Neural crest cell (in vitro differentiated cells): ENCODE results near the gene ZMIZ1. TPM values are rescaled to one million over a fixed set of nuclear protein-coding genes. Genes with fewer than 3 reads are reported as not detected.

Experiments used
- DNase-seq: peaks from one replicate; pipeline ENCODE4 v3.0.0; 2021; ENCODE audit warnings: low read depth, mixed read lengths, low spot score
- H3K27ac Mint-ChIP-seq: one replicate; pipeline ENCODE4 v1.8.0; 2021; ENCODE audit warnings: mild to moderate bottlenecking, mixed read lengths; ENCODE audit not compliant: unreplicated experiment
- H3K27me3 Mint-ChIP-seq: 2 replicates; pipeline ENCODE4 v1.8.0; 2021; ENCODE audit warnings: low read depth, mild to moderate bottlenecking, mixed read lengths
- H3K36me3 Mint-ChIP-seq: 2 replicates; pipeline ENCODE4 v1.8.0; 2021; ENCODE audit warnings: low read depth, mild to moderate bottlenecking, mixed read lengths
- H3K4me1 Mint-ChIP-seq: 2 replicates; pipeline ENCODE4 v1.8.0; 2021; ENCODE audit warnings: mixed read lengths
- H3K4me3 Mint-ChIP-seq: one replicate; pipeline ENCODE4 v1.8.0; 2021; ENCODE audit warnings: mild to moderate bottlenecking, mixed read lengths
- H3K9me3 Mint-ChIP-seq: 2 replicates; pipeline ENCODE4 v1.8.0; 2021; ENCODE audit warnings: mixed read lengths
- total RNA-seq: library from RNA; stranded (reverse); gene quantifications from 2 replicates; pipeline ENCODE4 v1.2.1, GENCODE V29; 2021
- TF ChIP-seq, protein P1 (sequence below): fragments of 200-600 bp; sonication (generic); conservative IDR thresholded peaks from 2 replicates; pipeline ENCODE4 v1.5.0; 2021; ENCODE audit warnings: antibody characterized with exemption, mild to moderate bottlenecking

Gene ZMIZ1
- total RNA-seq, 1 donor from 2014 or later: 92.0 TPM

DNA sequence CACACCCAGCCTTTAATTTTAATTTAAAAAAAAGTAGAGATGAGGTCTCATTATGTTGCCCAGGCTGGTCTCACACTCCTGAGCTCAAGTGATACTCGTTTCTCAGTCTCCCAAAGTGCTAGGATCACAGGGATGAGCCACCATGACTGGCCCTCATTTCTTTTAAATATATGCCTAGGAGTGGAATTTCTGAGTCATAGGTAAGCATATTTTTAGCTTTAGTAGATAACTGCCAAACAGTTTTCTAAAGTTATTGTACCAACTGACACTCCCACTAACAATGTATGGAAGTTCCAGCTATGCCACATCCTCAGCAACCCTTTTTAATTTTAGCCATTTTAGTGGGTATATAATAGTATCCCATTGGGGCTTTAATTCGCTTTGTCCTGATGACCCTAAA is 264.7 kb downstream of the ZMIZ1 start:
- no peak overlapping the region for H3K4me3 Mint-ChIP-seq
- H3K9me3 Mint-ChIP-seq: peaks cover 3% of the 10 kb centered on the region
- DNase-seq: no peak
- TF ChIP-seq, protein P1, sequence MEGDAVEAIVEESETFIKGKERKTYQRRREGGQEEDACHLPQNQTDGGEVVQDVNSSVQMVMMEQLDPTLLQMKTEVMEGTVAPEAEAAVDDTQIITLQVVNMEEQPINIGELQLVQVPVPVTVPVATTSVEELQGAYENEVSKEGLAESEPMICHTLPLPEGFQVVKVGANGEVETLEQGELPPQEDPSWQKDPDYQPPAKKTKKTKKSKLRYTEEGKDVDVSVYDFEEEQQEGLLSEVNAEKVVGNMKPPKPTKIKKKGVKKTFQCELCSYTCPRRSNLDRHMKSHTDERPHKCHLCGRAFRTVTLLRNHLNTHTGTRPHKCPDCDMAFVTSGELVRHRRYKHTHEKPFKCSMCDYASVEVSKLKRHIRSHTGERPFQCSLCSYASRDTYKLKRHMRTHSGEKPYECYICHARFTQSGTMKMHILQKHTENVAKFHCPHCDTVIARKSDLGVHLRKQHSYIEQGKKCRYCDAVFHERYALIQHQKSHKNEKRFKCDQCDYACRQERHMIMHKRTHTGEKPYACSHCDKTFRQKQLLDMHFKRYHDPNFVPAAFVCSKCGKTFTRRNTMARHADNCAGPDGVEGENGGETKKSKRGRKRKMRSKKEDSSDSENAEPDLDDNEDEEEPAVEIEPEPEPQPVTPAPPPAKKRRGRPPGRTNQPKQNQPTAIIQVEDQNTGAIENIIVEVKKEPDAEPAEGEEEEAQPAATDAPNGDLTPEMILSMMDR: no peak
- H3K4me1 Mint-ChIP-seq: peaks cover 12% of the 10 kb centered on the region
- H3K27me3 Mint-ChIP-seq: no peaks in the 10 kb centered on the region
- no peaks in the 10 kb centered on the region for H3K36me3 Mint-ChIP-seq
- H3K27ac Mint-ChIP-seq: no peak overlapping the region

DNA sequence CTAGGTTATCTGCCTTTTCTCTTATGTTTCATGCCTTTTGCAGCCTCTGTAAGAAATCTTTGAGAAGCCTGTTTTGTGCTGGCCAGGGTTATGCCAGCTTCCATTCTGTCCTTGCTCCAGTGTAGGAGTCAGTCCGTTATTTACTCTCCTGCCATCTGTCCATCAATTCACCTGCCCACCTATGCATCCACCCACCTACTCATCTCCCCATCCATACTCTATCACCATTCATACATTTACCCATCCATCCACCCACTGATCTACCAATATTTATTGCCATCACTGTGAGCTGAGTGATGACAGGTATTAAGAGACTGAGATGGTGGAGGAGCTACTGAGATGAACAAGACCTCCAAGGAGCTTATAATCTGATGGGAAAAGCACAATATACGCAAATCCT is 265.8 kb downstream of the ZMIZ1 start:
- Mint-ChIP-seq H3K4me3 (no peak overlapping the region), H3K27ac (no peak overlapping the region), H3K4me1 (peaks cover 12% of the 10 kb centered on the region), H3K9me3 (peaks cover 3% of the 10 kb centered on the region), H3K36me3 (no peaks in the 10 kb centered on the region), H3K27me3 (no peaks in the 10 kb centered on the region)
- DNase-seq: no peak
- TF ChIP-seq, protein P1: no peak

DNA sequence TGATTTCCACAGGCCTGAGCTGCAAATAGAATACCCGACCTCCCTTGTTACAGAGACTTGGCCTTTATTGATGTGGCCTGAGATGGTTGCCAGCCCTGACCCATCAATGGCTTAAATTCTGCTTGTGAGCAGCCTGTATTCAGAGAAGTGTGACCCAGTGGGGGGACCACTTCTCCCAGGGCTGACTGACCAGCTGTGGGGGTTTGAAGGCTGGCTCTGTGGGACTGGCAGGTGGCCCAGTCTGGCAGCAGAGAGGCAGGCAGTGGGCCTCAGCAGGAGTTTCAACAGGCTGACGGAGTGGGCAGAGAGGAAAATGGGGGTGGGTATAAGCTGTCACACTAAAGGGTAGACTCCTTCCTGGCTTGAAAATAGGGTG is 266.3 kb downstream of the ZMIZ1 start:
- Mint-ChIP-seq H3K36me3 (no peaks in the 10 kb centered on the region), H3K9me3 (peaks cover 3% of the 10 kb centered on the region), H3K27ac (no peak overlapping the region), H3K4me1 (peaks cover 12% of the 10 kb centered on the region), H3K4me3 (no peak overlapping the region), H3K27me3 (no peaks in the 10 kb centered on the region)
- DNase-seq: no peak
- TF ChIP-seq, protein P1: no peak

DNA sequence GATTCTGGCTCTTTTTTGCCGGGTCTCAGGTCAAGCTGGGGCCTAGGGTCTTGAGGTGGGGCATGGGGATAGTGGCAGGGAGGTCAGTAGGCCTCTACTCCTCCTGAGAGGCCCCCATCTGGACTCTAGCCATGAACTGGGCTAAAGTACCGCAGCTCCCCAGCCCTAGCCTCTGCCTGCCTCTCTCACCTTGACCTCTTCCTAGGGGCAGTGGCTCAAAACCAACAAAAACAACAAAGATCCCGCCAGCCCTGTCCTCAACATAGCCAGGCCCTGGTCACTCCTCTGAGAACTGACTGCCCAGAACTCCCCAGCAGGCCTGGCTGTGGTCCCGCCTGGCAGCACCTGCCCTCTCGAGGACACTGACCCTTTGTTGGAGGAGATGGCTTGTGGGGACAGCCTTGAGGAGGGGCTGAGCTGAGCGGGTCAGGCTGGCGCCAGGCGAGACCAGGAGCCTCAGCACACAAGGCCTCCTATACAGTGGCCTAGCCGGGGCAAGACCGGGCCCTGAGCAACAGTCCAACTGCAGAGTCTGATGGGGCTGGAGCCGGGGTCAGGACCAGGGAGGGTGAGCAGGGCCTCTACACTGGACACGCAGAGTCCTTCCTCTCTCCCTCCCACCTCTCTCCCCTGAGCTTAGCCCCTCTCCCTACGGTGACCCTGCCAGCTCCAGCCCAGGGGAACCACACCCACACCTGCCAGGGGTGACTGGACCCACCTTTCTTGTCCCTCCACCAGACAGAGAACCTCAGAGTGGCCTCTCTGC is 266.9 kb downstream of the ZMIZ1 start:
- H3K9me3 Mint-ChIP-seq: peaks cover 3% of the 10 kb centered on the region
- DNase-seq: no peak
- H3K36me3 Mint-ChIP-seq: no peaks in the 10 kb centered on the region
- no peaks in the 10 kb centered on the region for H3K27me3 Mint-ChIP-seq
- H3K27ac Mint-ChIP-seq: peak overlapping the region; percentile 52
- TF ChIP-seq, protein P1: no peak
- H3K4me3 Mint-ChIP-seq: no peak overlapping the region
- H3K4me1 Mint-ChIP-seq: peaks cover 12% of the 10 kb centered on the region

DNA sequence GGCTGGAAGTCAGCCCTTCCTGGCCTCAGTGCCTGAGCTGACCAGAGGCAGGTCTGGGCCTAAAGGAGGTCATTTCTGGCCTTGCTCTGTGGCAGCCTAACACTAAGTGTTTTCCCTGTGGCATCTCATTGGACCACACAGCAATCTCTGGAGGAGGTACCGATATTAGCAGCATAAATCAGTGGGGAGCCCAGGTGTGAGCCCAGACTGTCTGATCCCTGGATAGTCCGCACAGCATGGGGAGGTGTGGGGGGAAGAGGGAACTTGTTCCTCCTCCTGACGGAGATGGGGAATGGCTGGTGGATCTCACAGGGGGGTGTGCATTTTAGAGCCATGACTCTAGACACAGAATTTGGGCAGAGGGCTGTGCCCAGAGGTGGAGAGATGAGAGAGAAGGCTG is 267.5 kb downstream of the ZMIZ1 start:
- Mint-ChIP-seq H3K4me1 (peaks cover 12% of the 10 kb centered on the region), H3K27me3 (no peaks in the 10 kb centered on the region), H3K4me3 (no peak overlapping the region), H3K36me3 (no peaks in the 10 kb centered on the region), H3K27ac (peak overlapping the region; percentile 52), H3K9me3 (peaks cover 3% of the 10 kb centered on the region)
- DNase-seq: no peak
- TF ChIP-seq, protein P1: no peak
